ENCODE data around the gene LHB.

Gene LHB

DNA sequence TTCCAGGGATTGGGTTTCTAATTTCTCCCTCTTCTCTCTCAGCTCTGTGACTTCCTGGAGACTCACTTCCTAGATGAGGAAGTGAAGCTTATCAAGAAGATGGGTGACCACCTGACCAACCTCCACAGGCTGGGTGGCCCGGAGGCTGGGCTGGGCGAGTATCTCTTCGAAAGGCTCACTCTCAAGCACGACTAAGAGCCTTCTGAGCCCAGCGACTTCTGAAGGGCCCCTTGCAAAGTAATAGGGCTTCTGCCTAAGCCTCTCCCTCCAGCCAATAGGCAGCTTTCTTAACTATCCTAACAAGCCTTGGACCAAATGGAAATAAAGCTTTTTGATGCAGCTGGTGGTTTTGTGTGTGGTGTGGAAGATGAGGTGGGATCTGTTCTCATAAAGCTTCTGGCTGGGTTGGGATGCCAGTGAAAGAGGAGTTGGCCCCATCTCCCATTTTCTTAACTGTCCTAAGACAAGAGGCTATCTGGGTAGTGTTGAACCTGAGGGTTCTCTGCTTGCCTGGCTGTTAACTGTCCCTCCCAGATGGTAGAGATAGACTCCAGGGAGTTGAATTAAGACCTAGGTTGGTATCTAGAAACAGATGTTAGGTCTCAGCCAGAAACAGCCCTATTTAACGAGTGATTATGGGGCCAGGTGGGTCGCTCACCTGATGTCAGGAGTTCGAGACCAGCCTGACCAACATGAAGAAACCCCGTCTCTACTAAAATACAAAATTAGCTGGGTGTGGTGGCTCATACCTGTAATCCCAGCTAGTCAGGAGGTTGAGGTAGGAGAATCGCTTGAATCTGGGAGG, 50.1 kb downstream of the LHB start:
- H3K9me2 ChIP-seq (replicated peaks; ENCODE audit: low read depth, low read length) = no peaks in the 10 kb centered on the region
- peak overlapping the region; percentile 88 for H3K9ac ChIP-seq (ENCODE audit: low read depth, low read length, poor library complexity, severe bottlenecking)
- no peak overlapping the region for H2AFZ ChIP-seq (ENCODE audit: low read length)
- H3K4me2 ChIP-seq (ENCODE audit: low read depth, low read length, poor library complexity, severe bottlenecking) = peak overlapping the region; percentile 91
- TF ChIP-seq, protein P1, sequence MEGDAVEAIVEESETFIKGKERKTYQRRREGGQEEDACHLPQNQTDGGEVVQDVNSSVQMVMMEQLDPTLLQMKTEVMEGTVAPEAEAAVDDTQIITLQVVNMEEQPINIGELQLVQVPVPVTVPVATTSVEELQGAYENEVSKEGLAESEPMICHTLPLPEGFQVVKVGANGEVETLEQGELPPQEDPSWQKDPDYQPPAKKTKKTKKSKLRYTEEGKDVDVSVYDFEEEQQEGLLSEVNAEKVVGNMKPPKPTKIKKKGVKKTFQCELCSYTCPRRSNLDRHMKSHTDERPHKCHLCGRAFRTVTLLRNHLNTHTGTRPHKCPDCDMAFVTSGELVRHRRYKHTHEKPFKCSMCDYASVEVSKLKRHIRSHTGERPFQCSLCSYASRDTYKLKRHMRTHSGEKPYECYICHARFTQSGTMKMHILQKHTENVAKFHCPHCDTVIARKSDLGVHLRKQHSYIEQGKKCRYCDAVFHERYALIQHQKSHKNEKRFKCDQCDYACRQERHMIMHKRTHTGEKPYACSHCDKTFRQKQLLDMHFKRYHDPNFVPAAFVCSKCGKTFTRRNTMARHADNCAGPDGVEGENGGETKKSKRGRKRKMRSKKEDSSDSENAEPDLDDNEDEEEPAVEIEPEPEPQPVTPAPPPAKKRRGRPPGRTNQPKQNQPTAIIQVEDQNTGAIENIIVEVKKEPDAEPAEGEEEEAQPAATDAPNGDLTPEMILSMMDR (conservative IDR thresholded peaks at IDR 0.05; ENCODE audit: low read length) = no peak
- no peak for TF ChIP-seq EZH2phosphoT487 (IDR thresholded peaks at IDR 0.05; ENCODE audit: borderline replicate concordance)
- peaks cover 31% of the 10 kb centered on the region for H3K79me2 ChIP-seq (ENCODE audit: insufficient read depth, low read length)
- no peaks in the 10 kb centered on the region for H3K27me3 ChIP-seq (ENCODE audit: insufficient read depth, low read length, poor library complexity, severe bottlenecking)
- peaks cover 6% of the 10 kb centered on the region; the same call in 1 of the 2 replicates for H3K36me3 ChIP-seq (ENCODE audit: insufficient read depth, low read length)
- H3K4me1 ChIP-seq (ENCODE audit: insufficient read depth, low read length, poor library complexity, severe bottlenecking) = peaks cover 32% of the 10 kb centered on the region
- H3K9me3 ChIP-seq (ENCODE audit: insufficient read depth, low read depth, low read length) = no peaks in the 10 kb centered on the region
- no peaks in the 10 kb centered on the region for H3F3A ChIP-seq (ENCODE audit: low read depth)
- H4K20me1 ChIP-seq (ENCODE audit: insufficient read depth, low read length, poor library complexity, severe bottlenecking) = peaks cover 13% of the 10 kb centered on the region
- H3K4me3 ChIP-seq (ENCODE audit: low read length, poor library complexity, severe bottlenecking) = peak overlapping the region; percentile 78
